ENCODE measurements around the gene RBM6.
A peak's percentile ranks its signal among the peaks of the same experiment; 100 is the strongest.

Gene RBM6

DNA sequence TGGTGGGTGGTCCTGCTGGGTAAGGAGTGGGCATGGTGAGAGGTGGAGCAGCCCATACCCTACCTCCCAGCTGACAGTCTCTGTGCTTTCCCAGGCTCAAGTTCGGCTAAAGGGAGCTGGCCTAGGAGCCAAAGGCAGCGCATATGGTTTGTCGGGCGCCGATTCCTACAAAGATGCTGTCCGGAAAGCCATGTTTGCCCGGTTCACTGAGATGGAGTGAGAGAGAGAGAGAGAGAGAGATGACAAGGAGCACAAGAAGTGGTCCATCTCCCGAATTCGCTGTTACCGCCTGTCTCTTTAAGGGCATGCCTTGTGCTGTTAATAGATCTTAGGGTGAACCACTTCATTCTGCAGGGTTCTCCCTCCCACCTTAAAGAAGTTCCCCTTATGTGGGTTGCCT lies 178.3 kb downstream of the RBM6 start:
- H3K9me3 ChIP-seq: no peaks in the 10 kb centered on the region
- H3K36me3 ChIP-seq: peaks cover 62 to 82% (median 67%) of the 10 kb centered on the region in 3 donors
- H3K27ac ChIP-seq: no peak overlapping the region
- H3K27me3 ChIP-seq: no peaks in the 10 kb centered on the region
- TF ChIP-seq, protein P1, sequence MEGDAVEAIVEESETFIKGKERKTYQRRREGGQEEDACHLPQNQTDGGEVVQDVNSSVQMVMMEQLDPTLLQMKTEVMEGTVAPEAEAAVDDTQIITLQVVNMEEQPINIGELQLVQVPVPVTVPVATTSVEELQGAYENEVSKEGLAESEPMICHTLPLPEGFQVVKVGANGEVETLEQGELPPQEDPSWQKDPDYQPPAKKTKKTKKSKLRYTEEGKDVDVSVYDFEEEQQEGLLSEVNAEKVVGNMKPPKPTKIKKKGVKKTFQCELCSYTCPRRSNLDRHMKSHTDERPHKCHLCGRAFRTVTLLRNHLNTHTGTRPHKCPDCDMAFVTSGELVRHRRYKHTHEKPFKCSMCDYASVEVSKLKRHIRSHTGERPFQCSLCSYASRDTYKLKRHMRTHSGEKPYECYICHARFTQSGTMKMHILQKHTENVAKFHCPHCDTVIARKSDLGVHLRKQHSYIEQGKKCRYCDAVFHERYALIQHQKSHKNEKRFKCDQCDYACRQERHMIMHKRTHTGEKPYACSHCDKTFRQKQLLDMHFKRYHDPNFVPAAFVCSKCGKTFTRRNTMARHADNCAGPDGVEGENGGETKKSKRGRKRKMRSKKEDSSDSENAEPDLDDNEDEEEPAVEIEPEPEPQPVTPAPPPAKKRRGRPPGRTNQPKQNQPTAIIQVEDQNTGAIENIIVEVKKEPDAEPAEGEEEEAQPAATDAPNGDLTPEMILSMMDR (IDR thresholded peaks at IDR 0.05): no peak
- no peak overlapping the region for H3K4me3 ChIP-seq
- intact Hi-C loops (cut with DNase I; ENCODE audit: low total_unique reads): no loop called here
- peaks cover 0 to 15% (median 2%) of the 10 kb centered on the region in 4 donors for H3K4me1 ChIP-seq
- no peak for DNase-seq

DNA sequence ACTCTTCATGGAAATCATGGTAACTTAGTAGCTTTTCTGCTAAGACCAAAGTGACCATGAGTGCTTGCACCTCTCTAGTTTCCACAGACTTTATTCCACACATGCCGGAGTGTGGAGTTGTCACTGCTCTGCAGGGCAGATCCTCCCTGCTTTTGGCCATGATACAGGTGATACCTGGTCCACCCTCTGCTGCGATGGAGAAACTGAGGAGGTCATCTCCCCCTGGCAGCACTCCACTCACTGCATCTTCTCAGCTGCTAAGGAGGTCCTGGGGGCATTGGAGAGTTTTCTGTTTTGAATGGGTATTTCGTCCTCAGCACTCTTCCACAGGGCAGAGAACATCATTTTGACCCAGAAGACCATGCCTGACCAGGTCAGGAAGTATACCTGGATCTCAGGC lies 179.8 kb downstream of the RBM6 start:
- intact Hi-C loops (cut with DNase I; ENCODE audit: low total_unique reads): loop anchor here (10.0 kb wide), 1 partner anchor 155 kb away; the partner anchor contains the start of gene LSMEM2
- peaks cover 46 to 67% (median 52%) of the 10 kb centered on the region in 3 donors for H3K36me3 ChIP-seq
- H3K4me1 ChIP-seq: peaks cover 0 to 30% (median 11%) of the 10 kb centered on the region in 4 donors

DNA sequence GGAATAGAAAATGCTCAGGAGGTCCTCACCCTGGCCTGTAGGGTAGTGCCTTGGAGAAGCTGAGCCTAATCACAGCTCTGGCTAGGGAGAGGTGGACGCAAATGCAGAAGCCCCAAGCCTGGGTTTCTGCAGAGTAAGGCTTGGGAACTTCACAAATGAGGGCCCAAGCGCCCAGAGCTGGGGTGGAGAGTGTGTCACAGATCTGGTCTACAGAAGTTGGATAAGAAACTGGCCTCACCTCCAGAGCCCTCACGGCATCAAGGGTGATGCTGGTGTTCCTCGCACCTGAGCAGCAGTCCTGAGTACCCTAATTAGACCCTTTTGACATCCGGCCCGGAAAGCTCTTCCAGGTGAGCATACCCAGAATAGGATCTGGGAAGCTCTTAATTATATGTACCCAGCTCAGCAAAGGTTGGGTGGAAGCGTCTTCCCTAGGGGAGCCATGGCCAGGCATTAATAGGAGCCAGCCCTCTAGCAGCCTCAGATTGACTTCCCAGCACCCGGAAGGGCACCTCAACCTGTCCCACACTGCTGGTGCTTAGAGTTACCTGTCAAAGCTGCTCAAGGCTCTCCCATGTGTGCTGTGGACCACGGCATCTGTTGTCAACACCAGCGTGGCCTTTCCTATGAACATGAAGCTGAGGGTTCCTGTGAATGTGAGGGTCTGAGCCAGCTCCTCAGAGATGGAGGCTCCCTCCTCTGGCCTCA lies 180.6 kb downstream of the RBM6 start:
- no peak for DNase-seq
- H3K4me3 ChIP-seq: no peak overlapping the region
- H3K36me3 ChIP-seq: peaks cover 39 to 59% (median 44%) of the 10 kb centered on the region in 3 donors
- H3K4me1 ChIP-seq: peaks cover 0 to 37% (median 19%) of the 10 kb centered on the region in 4 donors
- H3K9me3 ChIP-seq: no peaks in the 10 kb centered on the region
- TF ChIP-seq, protein P1 (IDR thresholded peaks at IDR 0.05): no peak
- no peak overlapping the region for H3K27ac ChIP-seq
- intact Hi-C loops (cut with DNase I; ENCODE audit: low total_unique reads): loop anchor here (1.0 to 10.0 kb wide), 2 partner anchors 69 to 154 kb away; partner anchors contain the start of gene LSMEM2
- H3K27me3 ChIP-seq: no peaks in the 10 kb centered on the region

More for the DNA sequence above, 179.8 kb downstream of the RBM6 start:
- TF ChIP-seq, protein P1 (IDR thresholded peaks at IDR 0.05): no peak
- no peaks in the 10 kb centered on the region for H3K9me3 ChIP-seq
- H3K27ac ChIP-seq: no peak overlapping the region
- H3K4me3 ChIP-seq: no peak overlapping the region
- no peaks in the 10 kb centered on the region for H3K27me3 ChIP-seq
- no peak for DNase-seq

DNA sequence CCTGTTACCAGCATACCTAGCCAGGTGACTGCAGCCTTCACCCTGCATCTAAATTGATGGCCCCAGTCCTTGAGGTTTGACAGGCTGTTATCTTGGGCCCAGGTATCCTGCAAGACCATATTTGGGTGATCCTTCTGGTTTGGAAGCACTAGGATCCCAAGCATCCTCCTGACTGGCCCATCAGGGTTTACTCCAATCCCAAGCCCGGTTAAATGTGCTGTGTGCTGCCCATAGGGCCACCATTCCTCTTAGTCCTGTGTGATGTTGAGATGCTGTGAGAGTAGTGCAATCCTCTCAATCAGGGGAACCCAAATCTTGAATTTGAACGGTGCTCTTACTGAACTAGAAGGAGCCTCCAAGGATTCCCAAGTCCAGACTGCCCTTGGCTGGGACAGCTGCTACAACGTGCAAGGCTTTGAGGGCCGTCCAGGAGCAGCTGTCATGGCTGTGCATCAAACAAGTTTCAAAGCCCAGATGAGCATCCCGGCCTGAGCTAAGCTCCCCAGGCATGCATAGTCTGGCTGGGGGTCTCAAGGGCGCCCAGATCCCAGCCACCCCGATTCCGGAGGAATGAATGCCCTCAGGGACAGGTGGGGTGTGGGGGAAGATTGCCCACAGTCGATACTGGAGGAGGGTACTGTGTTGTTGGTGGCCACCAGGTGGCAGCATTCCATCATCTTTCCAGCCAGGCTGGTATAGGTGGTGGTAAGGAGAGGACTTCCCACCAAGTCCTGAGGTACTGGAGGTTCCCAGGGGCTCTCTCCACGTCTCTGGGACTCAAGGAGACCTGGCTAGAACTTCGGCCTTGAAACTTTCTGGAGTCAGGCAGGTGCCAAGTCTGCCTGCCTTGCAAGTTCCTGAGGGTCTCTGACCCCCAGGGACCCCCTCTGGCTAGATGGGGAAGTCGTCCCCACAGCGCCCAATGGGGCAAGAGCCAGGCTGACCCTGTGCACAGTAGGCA lies 181.4 kb downstream of the RBM6 start:
- intact Hi-C loops (cut with DNase I; ENCODE audit: low total_unique reads): loop anchor here (1.0 to 10.0 kb wide), 2 partner anchors 68 to 153 kb away; partner anchors contain the start of gene LSMEM2
- Histone ChIP-seq H3K9me3 (no peaks in the 10 kb centered on the region), H3K27me3 (no peaks in the 10 kb centered on the region), H3K27ac (no peak overlapping the region), H3K36me3 (peaks cover 30 to 51% (median 36%) of the 10 kb centered on the region in 3 donors), H3K4me3 (no peak overlapping the region), H3K4me1 (peaks cover 0 to 46% (median 27%) of the 10 kb centered on the region in 4 donors)
- TF ChIP-seq, protein P1 (IDR thresholded peaks at IDR 0.05): peak; percentile 67 to 95
- peak; percentile 57 to 82 for DNase-seq

DNA sequence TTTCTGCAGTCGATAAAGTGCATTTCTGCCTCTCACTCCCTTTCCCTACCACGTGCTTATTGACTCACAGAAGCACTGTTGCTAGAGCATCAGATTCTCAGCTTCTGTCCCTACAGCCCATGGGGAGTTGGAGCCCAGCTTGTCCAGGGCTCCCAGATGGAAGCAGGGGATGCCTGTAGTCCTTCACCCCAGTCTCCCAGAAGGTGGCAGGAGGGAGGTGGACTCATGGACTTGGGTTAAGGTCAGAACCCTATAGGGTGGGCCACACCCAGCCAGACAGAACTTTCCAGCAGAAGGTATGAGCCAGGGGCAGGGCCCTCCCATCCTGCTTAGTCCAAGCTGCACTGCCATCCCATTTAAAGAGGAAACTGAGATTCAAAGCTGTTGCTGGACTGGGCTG lies 182.1 kb downstream of the RBM6 start:
- Histone ChIP-seq H3K9me3 (no peaks in the 10 kb centered on the region), H3K4me1 (peaks cover 0 to 53% (median 34%) of the 10 kb centered on the region in 4 donors), H3K27ac (no peak overlapping the region), H3K36me3 (peaks cover 23 to 44% (median 29%) of the 10 kb centered on the region in 3 donors), H3K27me3 (no peaks in the 10 kb centered on the region), H3K4me3 (no peak overlapping the region)
- intact Hi-C loops (cut with DNase I; ENCODE audit: low total_unique reads): loop anchor here (10.0 kb wide), 1 partner anchor 153 kb away; the partner anchor contains the start of gene LSMEM2
- no peak for DNase-seq
- TF ChIP-seq, protein P1 (IDR thresholded peaks at IDR 0.05): no peak

Data from tibial artery (tissue), 4 donors.